Mesendoderm (in vitro differentiated cells): ENCODE measurements around the gene TRIML2.
"Not testable (repeated sequence)": the region's sequence is repeated elsewhere in the genome, so short reads cannot be mapped to it uniquely, and the experiment has no call there.

Source experiments
- DNase-seq: peaks from one replicate; pipeline ENCODE4 v3.0.0; 2013
- H2AK5ac ChIP-seq: 2 replicates; pipeline ENCODE4 v1.6.1; 2013; ENCODE audit warnings: low read length, inconsistent platforms
- H2BK120ac ChIP-seq: 2 replicates; pipeline ENCODE4 v1.6.1; 2013; ENCODE audit warnings: low read depth, mild to moderate bottlenecking, low read length, moderate library complexity, mixed read lengths
- H2BK15ac ChIP-seq: replicated peaks from 2 replicates; pipeline ENCODE4 v1.6.1; 2013; ENCODE audit warnings: low read depth, mild to moderate bottlenecking, moderate library complexity
- H2BK5ac ChIP-seq: 2 replicates; pipeline ENCODE4 v1.6.1; 2013; ENCODE audit warnings: low read length, inconsistent platforms
- H3K18ac ChIP-seq: 2 replicates; pipeline ENCODE4 v1.6.1; 2013; ENCODE audit warnings: mild to moderate bottlenecking, low read length, mixed read lengths
- H3K23ac ChIP-seq: one replicate; pipeline ENCODE4 v1.6.1; 2013; ENCODE audit warnings: low read length
- H3K27ac ChIP-seq: 2 replicates; pipeline ENCODE4 v1.5.1; 2013; ENCODE audit warnings: low read depth, mild to moderate bottlenecking, inconsistent platforms, low read length, moderate library complexity
- H3K27me3 ChIP-seq: 2 replicates; pipeline ENCODE4 v1.6.1; 2013; ENCODE audit warnings: low read length, control low read depth, mild to moderate bottlenecking, inconsistent platforms; ENCODE audit not compliant: insufficient read depth, poor library complexity
- H3K36me3 ChIP-seq: 2 replicates; pipeline ENCODE4 v1.6.1; 2013; ENCODE audit warnings: low read length, inconsistent platforms; ENCODE audit not compliant: control insufficient read depth, insufficient read depth
- H3K4ac ChIP-seq: one replicate; pipeline ENCODE4 v1.6.1; 2013; ENCODE audit warnings: low read depth, mild to moderate bottlenecking, low read length, moderate library complexity
- H3K4me1 ChIP-seq: 2 replicates; pipeline ENCODE4 v1.6.1; 2013; ENCODE audit warnings: low read depth, low read length, inconsistent platforms; ENCODE audit not compliant: control insufficient read depth
- H3K4me2 ChIP-seq: 2 replicates; pipeline ENCODE4 v1.6.1; 2013; ENCODE audit warnings: low read length
- H3K4me3 ChIP-seq: 2 replicates; pipeline ENCODE4 v1.5.1; 2013; ENCODE audit warnings: mild to moderate bottlenecking, low read length
- H3K56ac ChIP-seq: one replicate; pipeline ENCODE4 v1.6.1; 2013; ENCODE audit warnings: low read length
- H3K79me1 ChIP-seq: 2 replicates; pipeline ENCODE4 v1.6.1; 2013; ENCODE audit warnings: low read length, inconsistent platforms
- H3K79me2 ChIP-seq: 2 replicates; pipeline ENCODE4 v1.6.1; 2013; ENCODE audit warnings: mild to moderate bottlenecking, low read length; ENCODE audit not compliant: control insufficient read depth, insufficient read depth
- H3K9ac ChIP-seq: 2 replicates; pipeline ENCODE4 v1.6.1; 2013; ENCODE audit warnings: low read length, inconsistent platforms
- H4K5ac ChIP-seq: one replicate; pipeline ENCODE4 v1.6.1; 2013; ENCODE audit warnings: low read length
- H4K8ac ChIP-seq: one replicate; pipeline ENCODE4 v1.6.1; 2013; ENCODE audit warnings: low read depth, mild to moderate bottlenecking, control low read depth, low read length, moderate library complexity
- WGBS: extraction: QIAGEN DNeasy Blood & Tissue Kit; methylation state at CpG from one replicate; pipeline ENCODE4 v1.1.7; 2013; ENCODE audit warnings: low lambda C conversion rate, missing lambda C conversion rate; ENCODE audit not compliant: insufficient coverage; ENCODE audit errors: extremely low coverage; 5-methylcytosine and 5-hydroxymethylcytosine counted together

TRIML2 gene

DNA sequence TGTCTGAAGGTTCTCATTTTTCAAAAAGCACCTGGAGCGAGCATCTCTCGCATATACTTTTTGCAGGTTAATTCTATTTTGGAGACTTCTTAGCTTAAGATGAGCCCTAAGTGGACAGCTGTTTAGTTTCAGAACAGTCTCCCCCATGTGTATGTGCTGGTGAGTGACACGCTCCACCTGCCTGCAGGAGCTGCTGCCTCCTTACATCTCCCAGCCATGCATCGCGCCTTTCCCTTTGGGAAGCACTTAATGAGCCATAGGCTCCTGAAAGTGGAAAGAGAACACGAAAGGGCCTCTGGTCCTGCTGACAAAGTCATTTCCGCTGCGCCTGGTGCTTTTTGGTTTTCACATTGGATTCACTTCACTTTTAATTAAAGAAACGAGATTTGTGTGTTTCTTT, 56.1 kb downstream of the TRIML2 start:
- Histone ChIP-seq H3K27ac (no peak overlapping the region), H3K4ac (no peak overlapping the region), H3K36me3 (no peaks in the 10 kb centered on the region), H3K4me3 (no peak overlapping the region), H3K18ac (no peak overlapping the region), H3K79me2 (no peaks in the 10 kb centered on the region), H3K9ac (no peak overlapping the region), H3K4me1 (no peaks in the 10 kb centered on the region), H2BK120ac (no peak overlapping the region), H4K5ac (no peak overlapping the region), H3K23ac (no peak overlapping the region), H3K4me2 (no peak overlapping the region), H4K8ac (no peak overlapping the region), H2AK5ac (no peak overlapping the region), H3K56ac (no peak overlapping the region), H2BK15ac (no peak overlapping the region), H3K79me1 (no peaks in the 10 kb centered on the region), H3K27me3 (no peaks in the 10 kb centered on the region), H2BK5ac (no peak overlapping the region)
- no CpG with 5 or more reads among the region's 9 CpGs for WGBS
- peak; percentile 21 for DNase-seq

DNA sequence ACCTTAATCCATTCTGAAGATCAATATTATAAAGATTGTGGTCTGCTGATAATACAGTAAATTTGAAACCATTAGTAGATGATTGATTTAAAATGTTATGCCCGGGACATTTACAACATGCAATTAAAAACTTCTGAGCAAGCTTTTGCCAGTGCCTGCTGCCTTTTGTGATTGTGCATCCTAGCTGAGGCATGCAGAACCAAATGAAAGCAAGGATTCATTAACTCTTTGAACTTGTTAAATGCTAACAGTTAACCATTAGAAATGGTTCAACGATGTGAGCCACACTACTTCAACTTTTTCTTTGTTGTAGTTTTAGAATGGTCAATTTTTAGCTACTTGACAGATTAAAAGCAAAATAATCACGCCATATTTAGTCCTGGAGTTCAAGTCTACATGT, 62.7 kb downstream of the TRIML2 start:
- Histone ChIP-seq H2BK5ac (no peak overlapping the region), H3K36me3 (no peaks in the 10 kb centered on the region), H3K56ac (no peak overlapping the region), H3K79me2 (no peaks in the 10 kb centered on the region), H2BK120ac (no peak overlapping the region), H4K8ac (no peak overlapping the region), H2BK15ac (no peak overlapping the region), H3K79me1 (no peaks in the 10 kb centered on the region), H4K5ac (no peak overlapping the region), H3K4me2 (no peak overlapping the region), H2AK5ac (no peak overlapping the region), H3K9ac (no peak overlapping the region), H3K18ac (no peak overlapping the region), H3K23ac (no peak overlapping the region), H3K4ac (no peak overlapping the region), H3K4me1 (no peaks in the 10 kb centered on the region), H3K4me3 (no peak overlapping the region), H3K27me3 (no peaks in the 10 kb centered on the region), H3K27ac (no peak overlapping the region)
- DNase-seq, result no peak
- no CpG with 5 or more reads among the region's 3 CpGs for WGBS

DNA sequence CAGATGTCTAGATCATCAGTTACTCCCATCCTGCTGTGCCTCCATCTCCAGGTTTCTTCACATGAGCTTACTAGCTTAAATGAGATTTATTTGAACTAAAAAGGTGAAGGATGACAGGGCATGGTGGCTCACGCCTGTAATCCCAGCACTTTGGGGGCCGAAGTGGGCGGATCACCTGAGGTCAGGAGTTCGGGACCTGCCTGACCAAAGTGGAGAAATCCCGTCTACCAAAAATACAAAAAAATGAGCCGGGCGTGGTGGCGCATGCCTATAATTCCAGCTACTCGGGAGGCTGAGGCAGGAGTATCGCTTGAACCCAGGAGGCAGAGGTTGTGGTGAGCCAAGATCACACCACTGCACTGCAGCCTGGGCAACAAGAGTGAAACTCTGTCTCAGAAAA, 63.9 kb downstream of the TRIML2 start:
- not testable (repeated sequence) for H3K9ac ChIP-seq, H3K27me3 ChIP-seq, H2AK5ac ChIP-seq, H3K18ac ChIP-seq, H3K23ac ChIP-seq, H3K4me2 ChIP-seq, H3K79me2 ChIP-seq, H4K8ac ChIP-seq, H3K36me3 ChIP-seq, H3K4me1 ChIP-seq, H4K5ac ChIP-seq, H3K56ac ChIP-seq, H3K27ac ChIP-seq, H2BK5ac ChIP-seq, H2BK15ac ChIP-seq, H3K4ac ChIP-seq, H2BK120ac ChIP-seq, DNase-seq, H3K4me3 ChIP-seq, H3K79me1 ChIP-seq
- no CpG with 5 or more reads among the region's 10 CpGs for WGBS

DNA sequence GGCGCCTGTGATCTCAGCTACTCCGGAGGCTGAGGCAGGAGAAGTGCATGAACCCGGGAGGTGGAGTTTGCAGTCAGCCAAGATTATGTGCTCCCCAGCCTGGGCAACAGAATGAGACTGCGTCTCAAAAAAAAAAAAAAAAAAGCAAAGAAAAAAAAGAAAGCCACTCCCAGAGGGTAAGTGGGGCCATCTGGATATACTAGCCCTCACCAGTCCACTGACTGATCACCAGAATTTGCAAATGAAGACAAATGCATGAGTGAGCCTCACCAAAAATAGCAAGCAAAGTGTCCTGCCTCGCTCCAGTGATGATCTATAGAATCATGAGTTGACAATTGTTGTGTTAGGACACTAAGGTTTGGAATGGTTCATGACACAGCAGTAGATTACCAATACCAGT, 66.2 kb downstream of the TRIML2 start:
- Histone ChIP-seq H3K23ac (no peak overlapping the region), H4K5ac (no peak overlapping the region), H3K9ac (no peak overlapping the region), H2BK15ac (no peak overlapping the region), H3K27me3 (no peaks in the 10 kb centered on the region), H2BK120ac (no peak overlapping the region), H3K79me2 (no peaks in the 10 kb centered on the region), H3K4me2 (no peak overlapping the region), H3K18ac (no peak overlapping the region), H3K4me1 (no peaks in the 10 kb centered on the region), H3K56ac (no peak overlapping the region), H3K4ac (no peak overlapping the region), H3K36me3 (no peaks in the 10 kb centered on the region), H2BK5ac (no peak overlapping the region), H4K8ac (no peak overlapping the region), H3K27ac (no peak overlapping the region), H2AK5ac (no peak overlapping the region), H3K4me3 (no peak overlapping the region), H3K79me1 (no peaks in the 10 kb centered on the region)
- no CpG with 5 or more reads among the region's 5 CpGs for WGBS
- DNase-seq, result no peak

DNA sequence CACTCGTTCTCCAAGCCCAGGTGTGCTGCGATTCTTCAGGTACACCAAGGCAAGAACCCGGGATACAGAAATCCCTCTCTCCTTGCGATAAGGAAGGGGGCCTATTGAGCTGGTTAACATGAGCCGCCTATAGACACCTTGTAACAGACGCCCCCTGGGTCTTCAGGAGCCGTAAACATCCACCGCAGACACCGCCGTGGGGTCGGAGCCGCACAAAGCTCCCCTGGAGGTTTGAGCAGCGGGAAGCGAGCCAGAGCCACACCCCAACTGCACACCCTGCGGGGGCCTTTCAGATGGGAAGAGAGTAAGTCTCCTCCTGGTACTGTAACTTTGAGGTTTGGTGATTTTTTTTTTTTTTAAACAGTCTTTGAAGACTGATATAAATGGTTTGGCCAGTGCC, 67.2 kb downstream of the TRIML2 start:
- no peak overlapping the region for H2BK5ac ChIP-seq
- H3K4me1 ChIP-seq, result no peaks in the 10 kb centered on the region
- no peak overlapping the region for H3K23ac ChIP-seq
- no peak overlapping the region for H3K56ac ChIP-seq
- H4K8ac ChIP-seq, result no peak overlapping the region
- H3K4me2 ChIP-seq, result no peak overlapping the region
- no peak overlapping the region for H3K4ac ChIP-seq
- no peak overlapping the region for H3K9ac ChIP-seq
- no peaks in the 10 kb centered on the region for H3K36me3 ChIP-seq
- no CpG with 5 or more reads among the region's 15 CpGs for WGBS
- DNase-seq, result no peak
- no peak overlapping the region for H3K27ac ChIP-seq
- no peak overlapping the region for H3K4me3 ChIP-seq
- no peak overlapping the region for H2BK15ac ChIP-seq
- H3K79me1 ChIP-seq, result no peaks in the 10 kb centered on the region
- H3K79me2 ChIP-seq, result no peaks in the 10 kb centered on the region
- no peak overlapping the region for H4K5ac ChIP-seq
- no peak overlapping the region for H2AK5ac ChIP-seq
- H3K18ac ChIP-seq, result no peak overlapping the region
- H3K27me3 ChIP-seq, result no peaks in the 10 kb centered on the region
- H2BK120ac ChIP-seq, result no peak overlapping the region

DNA sequence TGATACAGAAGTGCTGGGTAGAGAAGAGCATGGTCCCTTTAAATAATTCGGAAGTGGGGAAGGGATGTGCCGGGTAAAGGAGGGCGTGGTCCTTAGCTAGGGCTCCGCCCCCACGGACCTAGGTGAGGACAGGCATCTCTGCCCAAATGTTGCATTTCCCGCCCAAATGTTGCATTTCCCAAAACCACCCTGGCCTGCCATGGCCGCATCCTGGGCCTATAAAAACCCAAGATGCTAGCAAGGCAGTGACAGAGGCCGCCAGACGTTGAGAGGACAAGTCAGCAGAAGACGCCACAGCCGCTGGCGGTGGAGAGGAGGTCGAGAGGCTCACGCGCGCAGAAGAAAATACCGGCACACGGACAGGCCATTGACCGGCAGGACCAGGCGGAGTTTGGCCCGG, 67.7 kb downstream of the TRIML2 start:
- no peaks in the 10 kb centered on the region for H3K27me3 ChIP-seq
- no peak overlapping the region for H4K5ac ChIP-seq
- H3K4me3 ChIP-seq, result no peak overlapping the region

More for the DNA sequence above, 67.7 kb downstream of the TRIML2 start:
- Histone ChIP-seq H4K8ac (no peak overlapping the region), H3K4me2 (no peak overlapping the region), H2BK5ac (no peak overlapping the region), H3K56ac (no peak overlapping the region), H3K79me1 (no peaks in the 10 kb centered on the region), H3K79me2 (no peaks in the 10 kb centered on the region), H3K4ac (no peak overlapping the region), H2BK120ac (no peak overlapping the region), H2BK15ac (no peak overlapping the region), H3K23ac (no peak overlapping the region), H3K36me3 (no peaks in the 10 kb centered on the region), H3K9ac (no peak overlapping the region), H3K4me1 (no peaks in the 10 kb centered on the region), H3K27ac (no peak overlapping the region), H2AK5ac (no peak overlapping the region), H3K18ac (no peak overlapping the region)
- DNase-seq, result no peak
- no CpG with 5 or more reads among the region's 21 CpGs for WGBS
